ENCODE results near the gene MAB21L4.
A peak's percentile ranks its signal among the peaks of the same experiment; 100 is the strongest.

Gene MAB21L4

DNA sequence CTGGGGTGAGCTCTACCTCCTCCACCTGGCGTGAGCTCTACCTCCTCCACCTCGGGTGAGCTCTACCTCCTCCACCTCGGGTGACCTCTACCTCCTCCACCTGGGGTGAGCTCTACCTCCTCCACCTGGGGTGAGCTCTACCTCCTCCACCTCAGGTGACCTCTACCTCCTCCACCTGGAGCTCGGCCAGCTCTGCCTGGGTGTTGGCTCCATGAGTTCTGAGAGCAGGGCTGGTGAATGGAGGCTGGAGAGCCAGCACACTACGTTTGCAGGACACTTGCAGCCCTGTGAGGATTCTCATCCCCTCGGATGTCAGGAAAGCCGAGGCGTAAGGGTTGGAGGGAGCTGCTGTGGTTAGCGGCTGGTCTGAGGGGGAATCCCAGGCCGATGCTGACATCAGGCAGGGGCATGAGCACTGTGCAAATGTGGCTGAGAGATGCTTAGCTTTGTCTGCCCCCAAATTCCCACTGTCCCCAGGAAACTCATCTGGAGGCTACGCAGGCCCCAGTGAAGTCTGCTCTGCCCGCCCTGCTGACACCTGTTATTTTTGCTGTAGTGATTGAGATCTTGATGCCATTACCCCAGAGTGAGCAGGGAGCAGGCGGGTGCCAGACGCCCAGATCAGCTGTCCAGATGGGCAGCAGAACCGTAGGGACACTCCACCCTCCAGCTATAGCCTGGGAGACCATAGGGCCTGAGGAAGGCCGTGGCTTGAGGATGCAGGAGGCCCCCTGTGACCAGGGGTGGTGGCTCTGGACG, 13.4 kb upstream of the MAB21L4 start:
- DNase-seq = no peak

DNA sequence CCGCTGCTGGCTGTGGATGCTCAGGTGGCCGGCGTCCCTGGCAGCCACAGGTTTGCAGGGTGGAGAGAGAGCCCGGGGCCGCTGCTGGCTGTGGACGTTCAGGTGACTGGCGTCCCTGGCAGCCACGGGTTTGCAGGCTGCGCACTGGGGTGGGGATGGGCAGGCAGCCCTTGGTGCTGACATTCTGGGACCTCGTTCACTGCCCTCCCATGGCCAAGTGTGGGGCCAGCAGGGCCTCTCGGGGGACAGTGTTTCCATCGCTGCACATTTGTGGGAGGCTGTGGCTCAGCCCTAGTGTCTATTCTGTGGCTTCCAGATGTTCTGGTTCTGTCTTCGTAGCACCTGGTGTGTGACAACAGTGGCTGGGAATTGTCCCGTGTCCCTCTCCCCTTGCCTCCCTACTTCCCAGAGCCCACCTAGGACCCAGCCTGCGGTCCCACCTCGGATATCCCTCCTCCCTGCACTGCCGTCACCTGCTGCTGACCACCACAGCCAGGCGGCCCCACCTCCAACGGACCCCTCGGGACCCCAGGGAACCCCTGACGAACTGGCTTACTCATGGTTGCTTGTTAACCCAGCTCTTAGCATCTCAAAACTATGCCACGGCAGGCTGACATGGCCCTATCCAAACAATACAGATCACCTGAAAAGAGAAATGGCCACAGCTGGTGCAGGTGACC, 11.1 kb upstream of the MAB21L4 start:
- no peak for DNase-seq

DNA sequence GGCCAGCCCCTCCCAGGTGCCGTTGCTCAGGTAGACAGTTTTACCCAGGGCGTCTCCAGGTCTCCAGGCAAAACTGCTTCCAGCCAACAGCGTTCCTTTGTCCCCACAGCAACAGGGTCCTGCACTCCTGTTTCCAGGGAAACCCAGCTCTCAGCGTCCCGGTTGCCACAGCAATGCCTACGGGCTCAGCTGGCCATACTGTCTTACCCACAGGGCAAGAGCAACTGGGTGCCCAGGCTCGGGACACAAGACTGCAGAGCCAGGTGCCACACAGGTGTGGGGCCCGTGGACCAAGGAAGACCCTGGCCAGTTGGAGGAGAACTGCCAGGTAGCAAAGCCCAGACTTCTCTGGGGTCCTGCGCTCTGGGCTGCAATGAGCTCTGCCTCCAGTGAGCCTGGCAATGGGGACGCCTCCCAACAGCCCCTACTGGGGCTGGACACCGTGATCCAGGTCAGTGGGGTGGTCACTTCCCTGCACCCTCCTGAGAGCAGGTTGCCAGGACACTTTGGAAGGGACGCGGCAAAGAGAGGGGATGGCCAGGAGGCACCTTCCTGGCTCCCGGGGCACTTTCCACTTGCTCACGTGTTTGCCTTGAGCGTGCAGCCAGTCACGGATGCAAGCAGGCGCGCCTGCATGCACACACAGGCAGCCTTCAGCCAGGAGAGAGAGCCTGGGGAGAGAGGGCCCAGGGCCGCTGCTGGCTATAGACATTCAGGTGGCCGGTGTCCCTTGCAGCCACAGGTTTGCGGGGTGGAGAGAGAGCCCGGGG, 10.4 kb upstream of the MAB21L4 start, which contains the start of gene CROCC2:
Gene CROCC2 (plus strand): TSS at position 196 of the 770 bp plus-strand sequence. CDS start 178 bp downstream, at position 374.
- no peak for DNase-seq

DNA sequence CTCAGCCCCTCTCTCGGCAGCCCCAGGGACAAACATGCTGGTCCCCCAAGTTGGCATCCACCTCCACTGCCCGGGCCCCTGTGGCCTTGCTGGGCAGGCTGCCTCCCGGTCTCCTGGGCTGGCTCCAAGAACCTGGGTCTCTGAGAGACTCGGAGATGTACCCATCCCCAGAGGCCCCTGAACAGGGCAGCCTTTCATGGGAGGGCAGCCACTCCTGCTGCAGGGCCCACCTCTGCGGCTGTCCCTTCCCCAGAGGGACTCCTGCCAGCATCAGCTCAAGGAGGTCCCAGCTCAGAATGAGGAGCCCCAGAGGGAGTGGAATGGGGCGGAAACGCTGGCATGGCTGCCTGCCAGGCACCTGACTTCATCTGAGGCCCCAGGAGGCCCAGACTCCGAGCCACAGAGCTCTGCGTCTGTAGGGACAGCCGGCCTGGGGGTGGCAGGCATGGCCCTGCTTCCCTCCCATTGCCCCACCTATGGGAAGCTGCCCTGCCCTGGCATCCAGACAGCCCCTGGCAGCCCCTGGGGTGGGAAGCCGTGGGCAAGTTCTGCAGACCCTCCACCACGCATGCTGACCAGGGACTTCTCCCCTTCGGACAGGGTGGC, 9.3 kb upstream of the MAB21L4 start:
- no peak for DNase-seq

DNA sequence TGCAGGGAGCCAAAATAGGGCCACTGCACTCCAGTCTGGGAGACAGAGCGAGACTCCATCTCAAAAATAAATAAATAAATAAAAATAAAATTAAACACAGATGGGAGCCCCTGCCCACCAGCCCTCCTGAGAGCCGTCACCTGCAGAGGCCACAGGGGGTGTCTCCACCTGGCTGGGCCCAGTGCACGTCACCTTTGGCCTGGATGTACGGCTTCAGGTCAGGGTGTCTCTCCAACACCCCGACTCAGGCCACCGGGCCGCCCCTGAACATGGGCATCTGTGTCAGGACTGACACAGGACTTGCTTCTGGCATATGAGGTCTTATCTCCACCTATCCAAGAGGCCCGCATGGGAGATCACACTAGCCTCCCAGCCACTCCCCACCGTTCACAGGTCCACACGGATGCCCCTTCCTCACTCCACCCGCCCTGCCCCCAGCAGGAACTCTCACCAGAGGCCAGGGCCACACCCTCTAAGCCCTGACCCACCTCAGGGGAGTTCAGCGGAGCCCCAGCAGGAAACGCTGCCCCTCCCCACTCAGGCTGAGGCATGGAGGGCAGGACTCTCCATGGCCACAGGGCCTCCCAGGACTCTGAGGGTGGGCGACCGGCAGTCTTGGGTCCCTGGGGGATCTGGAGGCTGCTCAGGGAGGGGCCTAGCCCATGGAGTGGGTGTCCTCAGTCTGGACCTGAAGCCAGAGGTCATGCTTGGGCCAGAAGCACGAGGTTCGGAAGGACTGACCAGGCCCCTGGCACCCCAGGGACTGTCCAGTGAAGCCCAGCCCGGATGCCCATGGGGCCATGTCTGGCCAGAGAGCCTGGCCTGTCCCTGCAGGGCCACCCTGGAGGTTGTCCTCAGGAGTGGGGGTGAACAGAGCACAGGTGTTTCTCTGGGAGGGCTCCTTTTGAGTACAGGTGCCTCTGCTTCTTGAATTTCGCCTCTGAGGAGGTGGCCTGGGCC, 8.5 kb upstream of the MAB21L4 start:
- DNase-seq = peak; percentile 16

DNA sequence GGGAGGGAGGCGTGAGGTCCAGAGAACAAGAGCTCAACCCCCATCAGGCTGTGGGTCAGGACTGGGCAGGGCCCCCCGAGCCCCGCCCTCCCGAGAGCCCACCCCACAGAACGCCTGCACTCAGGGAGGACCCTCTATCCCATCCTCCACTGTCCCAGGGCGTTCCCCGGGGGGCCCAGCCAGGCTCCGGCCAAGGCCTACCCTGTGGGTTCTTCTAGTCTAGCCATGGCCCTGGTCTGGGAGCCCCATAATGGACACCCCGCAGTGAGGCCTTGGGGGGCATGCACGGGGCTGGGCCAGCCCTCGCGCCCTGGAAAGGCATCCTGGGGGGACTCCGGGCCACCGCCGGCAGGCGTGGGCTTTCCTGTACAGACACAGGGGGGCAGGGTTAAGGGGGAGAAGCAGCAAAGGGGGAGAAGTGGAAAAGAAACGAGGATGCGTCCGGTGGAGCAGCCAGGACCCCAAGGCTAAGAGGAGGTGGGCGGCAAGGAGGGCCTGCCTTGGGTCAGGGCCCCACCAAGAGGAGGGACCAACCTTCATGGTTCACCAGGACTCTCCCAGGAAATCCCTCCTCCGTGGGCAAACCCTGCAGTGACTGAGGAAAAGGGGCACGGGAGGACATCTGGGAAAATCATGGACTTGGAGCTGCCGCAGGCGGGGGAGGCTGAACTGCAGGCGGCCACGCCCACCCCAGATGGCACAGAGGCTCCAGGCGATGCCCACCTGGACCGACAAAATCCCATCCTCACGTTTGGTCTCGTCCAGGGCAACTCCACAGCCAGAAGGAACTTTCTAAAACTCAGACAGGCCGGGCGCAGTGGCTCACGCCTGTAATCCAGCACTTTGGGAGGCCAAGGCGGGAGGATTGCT, 7.5 kb upstream of the MAB21L4 start:
- DNase-seq = no peak

DNA sequence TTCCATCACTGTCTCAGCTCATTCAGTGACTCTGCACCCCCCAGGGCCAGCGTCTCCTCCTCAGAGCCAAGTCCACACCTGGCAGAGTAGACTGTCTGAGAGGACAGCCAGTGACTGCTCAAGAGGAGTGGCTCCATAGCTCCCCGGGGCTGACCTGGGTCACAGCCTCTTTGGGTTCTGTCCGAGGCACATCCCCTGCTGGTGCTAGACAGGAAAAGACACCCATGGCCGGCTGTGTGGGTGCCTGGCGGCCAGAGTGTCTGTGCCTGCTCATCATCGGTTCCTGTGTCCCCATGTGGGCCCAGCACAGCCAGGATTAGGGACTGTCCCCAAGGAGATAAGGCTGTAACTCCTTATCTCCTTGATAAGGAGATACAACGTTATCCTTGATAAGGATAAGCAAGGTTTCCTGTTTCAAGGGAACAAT, 6.7 kb upstream of the MAB21L4 start:
- no peak for DNase-seq

DNA sequence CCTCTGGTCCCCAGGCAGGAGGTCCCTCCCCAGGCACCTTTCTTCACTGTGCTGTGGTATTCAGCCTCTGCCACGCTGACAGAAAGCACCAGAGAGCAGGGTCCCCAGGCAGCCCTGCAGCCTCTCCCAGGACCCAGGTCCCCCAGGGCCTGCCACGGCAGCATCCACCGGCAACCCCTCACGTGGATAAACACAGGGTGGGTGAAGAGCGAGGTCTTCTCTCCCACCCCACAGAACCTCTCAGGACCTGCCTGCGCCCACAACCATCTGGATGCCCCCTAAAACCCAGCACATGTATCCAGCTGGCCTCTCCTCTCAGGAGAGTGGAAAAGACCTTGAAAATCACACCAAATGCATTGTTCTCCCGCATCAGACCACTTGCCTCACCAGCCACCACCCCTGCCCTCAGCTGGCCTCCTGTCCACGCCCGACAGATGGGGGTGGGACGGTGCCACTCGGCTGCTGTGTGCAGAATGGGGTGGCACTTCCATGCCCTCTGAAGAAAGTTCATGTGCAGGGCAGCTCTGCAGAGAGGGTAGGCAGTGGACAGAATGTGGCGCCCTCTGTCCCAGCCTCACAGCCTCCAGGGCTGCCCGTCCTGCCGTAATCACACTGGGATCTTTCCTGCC, 6.1 kb upstream of the MAB21L4 start:
- DNase-seq = no peak

DNA sequence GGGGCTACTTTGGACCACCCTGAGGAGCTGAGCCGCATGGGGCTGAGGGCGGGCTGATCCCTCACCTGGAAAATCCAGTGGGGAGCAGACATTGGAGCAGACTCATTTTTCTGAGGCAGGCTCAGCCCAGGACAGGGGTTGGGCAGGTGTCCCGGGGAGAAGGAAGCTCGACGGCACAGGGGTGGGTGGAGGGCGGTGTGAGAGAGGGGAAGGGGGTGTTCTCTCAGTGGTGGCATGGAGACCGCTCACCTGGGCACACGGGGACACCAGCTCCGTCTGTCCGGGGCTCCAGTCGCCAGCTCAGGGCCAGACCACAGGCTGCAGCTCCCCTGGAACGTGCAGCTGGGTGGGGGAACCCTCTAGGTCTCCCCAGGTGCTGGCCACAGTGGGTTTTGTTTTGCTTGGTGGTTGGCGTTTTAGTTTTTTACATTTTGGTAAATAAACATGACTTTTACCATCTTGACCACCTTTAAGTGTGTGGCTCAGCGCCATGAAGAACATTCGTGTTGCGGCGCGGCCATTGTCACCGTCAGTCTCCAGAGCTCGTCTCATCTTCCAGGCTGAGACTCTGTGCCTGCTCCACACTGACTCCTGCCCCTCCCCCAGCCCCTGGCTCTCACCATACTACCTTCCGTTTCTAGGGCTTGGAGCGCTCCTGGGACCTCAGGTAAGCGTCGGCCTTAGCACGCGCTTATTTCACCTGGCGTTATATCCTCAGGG, 4.3 kb upstream of the MAB21L4 start:
- no peak for DNase-seq

DNA sequence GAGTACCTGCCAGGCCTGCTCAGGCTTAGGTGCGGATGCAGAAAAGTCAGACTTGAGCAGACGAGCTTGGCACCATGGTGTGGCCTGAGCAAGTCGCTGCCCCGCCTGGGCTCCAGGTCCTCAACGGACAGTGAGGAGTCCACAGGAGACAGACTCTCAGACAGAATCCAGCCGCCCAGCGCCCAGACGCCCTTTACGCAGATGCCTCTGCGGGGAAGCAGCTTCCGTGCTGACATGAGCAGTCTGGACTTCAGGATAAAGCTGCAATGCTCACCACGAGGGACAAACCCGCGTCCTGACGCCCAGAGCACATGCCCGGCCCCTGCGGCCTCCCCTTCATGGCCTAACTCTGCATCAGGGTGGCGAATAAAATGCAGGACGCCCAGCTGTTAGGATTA, 3.5 kb upstream of the MAB21L4 start:
- DNase-seq = no peak

DNA sequence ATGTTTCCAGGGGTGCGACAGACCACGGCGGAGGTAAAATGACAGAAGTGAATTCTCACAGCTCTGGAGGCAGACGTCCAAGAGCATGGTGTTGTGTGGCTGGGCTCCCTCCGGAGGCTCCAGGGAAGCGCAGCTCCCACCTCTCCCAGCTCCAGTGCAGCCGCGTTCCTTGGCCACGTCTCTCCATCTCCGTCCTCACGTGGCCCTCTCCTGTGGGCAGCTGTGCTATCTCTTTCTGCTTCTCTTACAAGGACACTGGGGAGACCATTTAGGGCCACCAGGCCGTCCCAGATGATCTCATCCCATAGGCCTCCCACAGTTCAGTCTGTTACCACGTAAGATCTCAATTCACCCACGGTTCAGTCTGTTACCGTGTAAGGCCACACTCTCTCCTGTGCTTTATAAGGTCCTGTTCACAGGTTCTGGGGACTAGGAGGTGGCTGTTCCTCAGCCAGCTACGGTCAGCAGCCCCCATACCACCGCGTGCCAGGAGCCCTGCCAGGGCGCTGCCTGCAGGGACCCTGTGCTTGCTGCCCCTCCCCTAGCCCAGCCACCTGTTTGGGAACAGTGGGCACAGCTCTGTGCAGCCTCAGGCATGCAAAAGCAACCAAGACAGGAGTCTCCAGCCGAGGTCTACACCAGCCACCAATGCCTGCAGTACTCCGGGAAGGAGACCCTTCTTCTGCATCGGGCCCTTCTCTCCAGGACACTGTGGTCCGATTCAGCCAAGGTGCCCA, 2.9 kb upstream of the MAB21L4 start:
- no peak for DNase-seq

DNA sequence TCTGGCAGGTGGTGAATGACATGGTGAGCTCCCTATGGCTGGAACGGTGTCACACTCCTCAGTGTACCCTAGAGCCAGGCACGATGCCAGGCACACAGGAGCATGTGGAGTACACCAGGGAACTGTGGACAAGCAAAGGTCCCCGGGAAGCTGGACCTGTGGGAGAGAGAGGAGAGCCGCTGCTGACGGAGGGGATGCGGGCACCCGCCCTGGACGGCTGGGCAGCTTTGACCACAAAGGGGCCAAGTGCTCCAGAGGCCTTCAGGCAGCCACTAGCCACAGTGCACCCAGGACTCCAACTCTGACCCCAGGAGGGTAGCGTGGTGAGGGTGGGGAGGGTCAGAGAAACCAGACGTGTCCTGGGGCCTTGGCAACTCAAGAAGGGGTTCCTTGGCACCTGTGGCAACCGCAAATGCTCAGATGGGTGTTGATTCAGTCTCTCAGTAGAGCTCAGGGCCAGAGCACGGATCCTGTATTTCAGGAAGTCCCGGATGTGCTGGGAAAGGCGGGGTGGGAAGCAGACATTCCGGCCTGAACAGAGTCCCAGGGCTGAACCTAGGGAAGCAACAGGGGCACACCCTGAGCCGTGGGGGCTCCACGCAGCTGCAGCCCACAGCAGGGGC, 2.3 kb upstream of the MAB21L4 start:
- DNase-seq = no peak

DNA sequence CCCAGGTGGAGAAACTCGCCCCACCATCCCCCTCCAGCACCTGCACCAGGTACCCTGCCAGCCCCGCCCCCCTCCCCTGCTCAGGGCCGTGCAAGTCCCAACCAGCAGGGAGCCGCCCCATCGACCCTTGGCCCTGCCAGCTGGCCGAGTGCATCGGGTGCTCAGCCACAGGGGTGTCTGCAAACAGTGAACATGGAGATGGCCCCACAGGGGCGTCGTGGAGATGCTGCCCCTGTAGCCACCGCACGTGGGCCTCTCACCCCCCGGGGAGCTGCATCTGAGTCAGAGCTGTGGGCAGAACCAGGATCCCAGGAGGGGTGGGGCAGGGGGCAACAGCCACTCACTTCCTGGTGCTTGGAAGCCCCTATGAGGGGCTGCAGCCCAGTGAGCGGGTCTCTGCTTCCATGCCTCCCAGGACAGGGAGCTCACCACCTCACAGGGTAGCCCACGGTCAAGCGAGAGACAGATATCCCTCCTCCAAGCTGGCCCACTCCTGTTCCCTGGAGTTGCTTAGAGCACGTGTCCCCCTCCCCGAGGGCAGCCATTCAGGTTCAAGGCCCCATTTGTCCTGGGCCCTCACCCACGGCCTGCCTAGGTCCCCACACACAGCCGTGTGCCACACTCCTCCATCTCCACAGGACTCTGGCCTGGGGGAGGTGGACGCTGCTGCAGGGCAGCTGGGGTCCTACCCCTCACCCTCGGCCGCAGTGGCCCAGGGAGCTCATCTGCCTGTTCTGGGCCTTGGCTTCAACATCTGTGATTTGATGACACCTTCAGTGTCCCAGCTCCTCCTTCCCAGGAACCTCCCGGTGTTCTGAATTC, 1.1 kb upstream of the MAB21L4 start:
- no peak for DNase-seq

DNA sequence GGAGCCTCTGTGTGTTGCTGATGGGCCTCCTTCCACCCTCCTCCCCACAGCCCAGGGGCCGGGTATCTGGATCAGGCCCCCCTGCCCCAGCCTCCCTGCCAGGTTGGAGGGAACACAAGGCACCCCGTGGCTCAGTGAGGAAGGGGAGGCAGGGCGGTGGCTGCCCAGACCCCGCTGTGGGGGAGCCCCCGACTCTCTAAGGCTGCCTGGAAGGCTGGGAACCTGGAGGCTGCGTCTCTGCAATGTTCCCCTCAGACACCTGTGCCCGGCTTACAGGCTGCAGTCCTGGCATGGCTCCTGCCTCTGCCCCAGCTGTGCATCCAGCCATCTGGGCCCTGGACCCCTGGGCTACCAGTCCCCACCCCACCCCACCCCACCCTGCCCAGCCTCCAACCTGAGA, 438 bp upstream of the MAB21L4 start:
- DNase-seq = no peak

DNA sequence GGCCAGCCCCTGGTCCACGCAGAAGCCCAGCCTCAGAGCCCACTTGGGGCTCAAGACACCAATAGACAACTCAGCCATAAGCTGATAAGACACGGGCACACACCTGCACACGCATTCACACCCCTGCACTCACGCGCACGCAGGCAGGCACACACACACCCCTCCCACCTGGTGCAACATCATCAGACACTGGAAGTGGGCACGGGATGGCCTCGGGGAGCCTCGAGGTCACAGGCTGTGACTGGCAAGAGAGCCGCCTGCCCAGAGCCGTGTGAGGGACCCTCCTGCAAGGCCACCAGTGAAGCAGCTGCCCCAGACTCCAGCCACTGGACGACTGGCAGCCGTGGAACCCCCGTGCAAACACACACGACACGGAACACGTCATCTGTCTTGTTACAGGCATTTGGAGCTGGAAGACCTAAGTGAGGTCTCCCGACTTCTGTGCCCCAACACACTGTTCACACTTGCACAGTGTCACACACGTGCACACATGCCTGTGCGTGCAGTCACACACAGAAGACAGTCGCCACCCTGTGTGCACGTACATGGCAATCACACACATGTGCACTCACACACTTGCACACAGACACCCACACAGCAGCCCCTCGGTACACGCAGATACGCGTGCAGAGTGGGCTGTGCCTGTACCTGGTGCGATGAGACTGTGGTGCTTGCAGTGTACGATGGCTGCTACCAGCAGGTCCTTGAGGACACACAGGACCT, 959 bp downstream of the MAB21L4 start:
- DNase-seq = no peak

DNA sequence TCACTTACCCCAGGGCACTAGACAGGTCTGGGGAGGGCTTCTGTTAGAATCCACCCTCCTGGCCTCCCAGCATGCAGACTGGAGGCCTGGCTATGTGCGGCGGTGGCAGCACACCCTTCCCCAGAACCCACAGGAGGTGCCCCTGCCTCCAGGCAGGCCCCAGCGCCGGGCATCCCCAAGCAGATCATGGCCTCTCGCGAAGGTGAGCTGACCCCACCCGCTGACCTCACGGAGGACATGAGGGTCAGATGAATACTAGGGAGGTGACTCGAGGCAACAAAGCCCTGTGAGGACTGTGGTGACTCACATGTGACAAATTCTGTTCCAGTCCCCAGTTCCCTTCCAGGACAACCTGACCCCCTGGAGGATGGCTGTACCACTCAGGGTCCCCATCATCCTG, 1.9 kb downstream of the MAB21L4 start:
- no peak for DNase-seq

DNA sequence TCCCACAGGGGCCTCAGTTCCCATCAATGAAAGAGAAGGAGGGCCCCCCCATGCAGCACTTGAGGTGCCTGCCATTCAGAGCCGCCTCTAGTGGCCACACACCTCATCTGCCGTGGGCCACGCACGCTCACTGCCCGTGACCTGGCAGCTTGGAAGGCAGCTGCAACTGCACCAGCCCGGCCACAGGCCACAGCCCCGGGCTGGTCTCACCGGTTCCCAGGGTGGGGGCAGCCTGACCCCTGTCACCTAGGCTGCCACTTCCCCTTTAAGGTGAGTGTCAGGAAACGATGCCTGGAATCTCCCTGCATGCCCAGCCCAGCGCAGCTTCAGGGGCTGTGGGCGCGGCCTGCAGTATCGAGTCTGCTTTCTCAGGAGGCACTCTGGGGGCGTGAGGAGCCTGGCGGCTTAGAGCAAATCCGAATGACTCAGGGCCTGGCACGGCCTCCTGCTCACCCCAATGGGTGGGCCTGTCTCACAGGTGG, 2.6 kb downstream of the MAB21L4 start:
- DNase-seq = no peak
